HL-60 (cell line): ENCODE measurements around the gene SNX10.

Experiments
- GABPA ChIP-seq: IDR thresholded peaks from 2 replicates; pipeline ENCODE4 v1.6.1; 2012; ENCODE audit warnings: low read depth
- POLR2AphosphoS5 ChIP-seq: IDR thresholded peaks from 2 replicates; pipeline ENCODE4 v1.6.1; 2012; ENCODE audit warnings: low read depth
- SPI1 ChIP-seq: IDR thresholded peaks from 2 replicates; pipeline ENCODE4 v1.6.1; 2012; ENCODE audit warnings: low read depth, mild to moderate bottlenecking, borderline replicate concordance
- TF ChIP-seq, protein P1 (sequence below): IDR thresholded peaks from one replicate; pipeline ENCODE4 v1.5.1; 2011; ENCODE audit warnings: low read length, control low read depth, inconsistent platforms; ENCODE audit not compliant: insufficient read depth
- TF ChIP-seq, protein P2 (sequence below): IDR thresholded peaks from 2 replicates; pipeline ENCODE4 v1.6.1; 2012; ENCODE audit warnings: low read depth; ENCODE audit not compliant: insufficient replicate concordance

DNA sequence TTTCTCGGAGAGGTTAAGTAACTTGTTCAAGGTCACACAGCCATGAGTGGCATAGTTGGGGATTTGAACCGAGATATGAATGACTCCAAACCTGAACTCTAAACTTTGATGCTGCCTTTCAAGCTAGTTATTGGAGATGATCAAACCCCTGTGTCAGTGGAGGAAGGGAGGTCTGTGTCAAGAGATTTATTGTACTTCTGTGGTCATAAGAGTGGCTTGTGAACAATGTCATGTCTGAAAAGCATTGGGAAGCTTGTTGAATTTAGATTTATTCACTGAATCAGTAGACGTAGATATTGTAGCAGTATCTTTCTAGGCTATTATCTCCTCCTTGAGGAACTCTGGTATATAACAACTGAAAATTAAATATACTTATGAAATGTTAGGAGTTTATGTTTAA lies 27.3 kb downstream of the SNX10 start:
- TF ChIP-seq, protein P1, sequence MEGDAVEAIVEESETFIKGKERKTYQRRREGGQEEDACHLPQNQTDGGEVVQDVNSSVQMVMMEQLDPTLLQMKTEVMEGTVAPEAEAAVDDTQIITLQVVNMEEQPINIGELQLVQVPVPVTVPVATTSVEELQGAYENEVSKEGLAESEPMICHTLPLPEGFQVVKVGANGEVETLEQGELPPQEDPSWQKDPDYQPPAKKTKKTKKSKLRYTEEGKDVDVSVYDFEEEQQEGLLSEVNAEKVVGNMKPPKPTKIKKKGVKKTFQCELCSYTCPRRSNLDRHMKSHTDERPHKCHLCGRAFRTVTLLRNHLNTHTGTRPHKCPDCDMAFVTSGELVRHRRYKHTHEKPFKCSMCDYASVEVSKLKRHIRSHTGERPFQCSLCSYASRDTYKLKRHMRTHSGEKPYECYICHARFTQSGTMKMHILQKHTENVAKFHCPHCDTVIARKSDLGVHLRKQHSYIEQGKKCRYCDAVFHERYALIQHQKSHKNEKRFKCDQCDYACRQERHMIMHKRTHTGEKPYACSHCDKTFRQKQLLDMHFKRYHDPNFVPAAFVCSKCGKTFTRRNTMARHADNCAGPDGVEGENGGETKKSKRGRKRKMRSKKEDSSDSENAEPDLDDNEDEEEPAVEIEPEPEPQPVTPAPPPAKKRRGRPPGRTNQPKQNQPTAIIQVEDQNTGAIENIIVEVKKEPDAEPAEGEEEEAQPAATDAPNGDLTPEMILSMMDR = no peak
- TF ChIP-seq POLR2AphosphoS5 (no peak), SPI1 (no peak), GABPA (no peak)
- TF ChIP-seq, protein P2, sequence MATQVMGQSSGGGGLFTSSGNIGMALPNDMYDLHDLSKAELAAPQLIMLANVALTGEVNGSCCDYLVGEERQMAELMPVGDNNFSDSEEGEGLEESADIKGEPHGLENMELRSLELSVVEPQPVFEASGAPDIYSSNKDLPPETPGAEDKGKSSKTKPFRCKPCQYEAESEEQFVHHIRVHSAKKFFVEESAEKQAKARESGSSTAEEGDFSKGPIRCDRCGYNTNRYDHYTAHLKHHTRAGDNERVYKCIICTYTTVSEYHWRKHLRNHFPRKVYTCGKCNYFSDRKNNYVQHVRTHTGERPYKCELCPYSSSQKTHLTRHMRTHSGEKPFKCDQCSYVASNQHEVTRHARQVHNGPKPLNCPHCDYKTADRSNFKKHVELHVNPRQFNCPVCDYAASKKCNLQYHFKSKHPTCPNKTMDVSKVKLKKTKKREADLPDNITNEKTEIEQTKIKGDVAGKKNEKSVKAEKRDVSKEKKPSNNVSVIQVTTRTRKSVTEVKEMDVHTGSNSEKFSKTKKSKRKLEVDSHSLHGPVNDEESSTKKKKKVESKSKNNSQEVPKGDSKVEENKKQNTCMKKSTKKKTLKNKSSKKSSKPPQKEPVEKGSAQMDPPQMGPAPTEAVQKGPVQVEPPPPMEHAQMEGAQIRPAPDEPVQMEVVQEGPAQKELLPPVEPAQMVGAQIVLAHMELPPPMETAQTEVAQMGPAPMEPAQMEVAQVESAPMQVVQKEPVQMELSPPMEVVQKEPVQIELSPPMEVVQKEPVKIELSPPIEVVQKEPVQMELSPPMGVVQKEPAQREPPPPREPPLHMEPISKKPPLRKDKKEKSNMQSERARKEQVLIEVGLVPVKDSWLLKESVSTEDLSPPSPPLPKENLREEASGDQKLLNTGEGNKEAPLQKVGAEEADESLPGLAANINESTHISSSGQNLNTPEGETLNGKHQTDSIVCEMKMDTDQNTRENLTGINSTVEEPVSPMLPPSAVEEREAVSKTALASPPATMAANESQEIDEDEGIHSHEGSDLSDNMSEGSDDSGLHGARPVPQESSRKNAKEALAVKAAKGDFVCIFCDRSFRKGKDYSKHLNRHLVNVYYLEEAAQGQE = no peak
